Posterior cingulate gyrus (tissue), 11 donors: ENCODE results near the gene NEURL1B.
A peak's percentile ranks its signal among the peaks of the same experiment; 100 is the strongest.
"Not testable (repeated sequence)": the region's sequence is repeated elsewhere in the genome, so short reads cannot be mapped to it uniquely, and the experiment has no call there.

Experiments used
- DNase-seq, 10 donors: peaks; one replicate each; pipeline versions ENCODE4 v3.0.0 to v3.0.0-alpha.2; 2020 to 2021; ENCODE audit warnings: mixed read lengths in 3 of 10
- intact Hi-C: fragments of 100-400 bp; cut with DNase I; formaldehyde crosslinking; loops from one replicate; pipeline ENCODE4 v1.15.1; 2023

Gene NEURL1B

GRCh38 chr5:172647352-172648012, 6.4 kb downstream of the NEURL1B start:
- intact Hi-C loops: loop anchor here (10.0 kb wide), 1 partner anchor 47 kb away; no protein-coding TSS in a partner anchor
- no peak for DNase-seq

- intact Hi-C loops: loop anchor here (10.0 kb wide), 1 partner anchor 47 kb away; no protein-coding TSS in a partner anchor
- peak in 1 of 10 donors; percentile 57 for DNase-seq
Measured at GRCh38 chr5:172648013-172648381, 6.9 kb downstream of the NEURL1B start.

- peak in 1 of 10 donors; percentile 46 for DNase-seq
- intact Hi-C loops: loop anchor here (10.0 kb wide), 1 partner anchor 46 kb away; no protein-coding TSS in a partner anchor
Measured at GRCh38 chr5:172648755-172649154, 7.7 kb downstream of the NEURL1B start.

GRCh38 chr5:172656496-172656895, 15.4 kb downstream of the NEURL1B start:
- intact Hi-C loops: not testable (repeated sequence)
- peak in 1 of 10 donors; percentile 44 for DNase-seq

GRCh38 chr5:172657524-172658233, 16.6 kb downstream of the NEURL1B start:
- peak in 1 of 10 donors; percentile 16 for DNase-seq
- intact Hi-C loops: not testable (repeated sequence)

- intact Hi-C loops: no loop called here
- peak in 1 of 10 donors; percentile 69 for DNase-seq
Measured at GRCh38 chr5:172658391-172658790, 17.3 kb downstream of the NEURL1B start.

- intact Hi-C loops: no loop called here
- DNase-seq: peak in 1 of 10 donors; percentile 1
Measured at GRCh38 chr5:172658961-172659501, 18.0 kb downstream of the NEURL1B start.

- intact Hi-C loops: no loop called here
- peak in 1 of 10 donors; percentile 45 for DNase-seq
Measured at GRCh38 chr5:172659570-172659908, 18.5 kb downstream of the NEURL1B start.

- intact Hi-C loops: no loop called here
- peak; percentile 50 to 97 (median 80) for DNase-seq
Measured at GRCh38 chr5:172659909-172660628, 19.0 kb downstream of the NEURL1B start.

GRCh38 chr5:172660974-172661373, 19.9 kb downstream of the NEURL1B start:
- DNase-seq: peak in 1 of 10 donors; percentile 20
- intact Hi-C loops: no loop called here

GRCh38 chr5:172661526-172661925, 20.5 kb downstream of the NEURL1B start:
- DNase-seq: peak in 1 of 10 donors; percentile 59
- intact Hi-C loops: no loop called here

- no peak for DNase-seq
- intact Hi-C loops: no loop called here
Measured at GRCh38 chr5:172662596-172662995, 21.5 kb downstream of the NEURL1B start.

GRCh38 chr5:172664018-172664417, 23.0 kb downstream of the NEURL1B start:
- no peak for DNase-seq
- intact Hi-C loops: no loop called here

- DNase-seq: no peak
- intact Hi-C loops: no loop called here
Measured at GRCh38 chr5:172664681-172665541, 23.8 kb downstream of the NEURL1B start.

GRCh38 chr5:172666251-172666650, 25.2 kb downstream of the NEURL1B start:
- intact Hi-C loops: no loop called here
- no peak for DNase-seq

GRCh38 chr5:172667786-172668593, 26.9 kb downstream of the NEURL1B start:
- no peak for DNase-seq
- intact Hi-C loops: no loop called here

GRCh38 chr5:172668594-172669071, 27.6 kb downstream of the NEURL1B start:
- no peak for DNase-seq
- intact Hi-C loops: no loop called here

- DNase-seq: no peak
Measured at GRCh38 chr5:172669386-172670004, 28.4 kb downstream of the NEURL1B start.

GRCh38 chr5:172670005-172670402, 28.9 kb downstream of the NEURL1B start:
- DNase-seq: no peak
- intact Hi-C loops: no loop called here

More at GRCh38 chr5:172669386-172670004, 28.4 kb downstream of the NEURL1B start:
- intact Hi-C loops: no loop called here
